ENCODE data around the gene TYW3. TPM values are rescaled to one million over a fixed set of nuclear protein-coding genes. Genes with fewer than 3 reads are reported as not detected.

The TYW3 gene
- total and polyA plus RNA-seq, 3 donors from 2014 or later = 12.7 to 15.4 (median 15.4) TPM

DNA sequence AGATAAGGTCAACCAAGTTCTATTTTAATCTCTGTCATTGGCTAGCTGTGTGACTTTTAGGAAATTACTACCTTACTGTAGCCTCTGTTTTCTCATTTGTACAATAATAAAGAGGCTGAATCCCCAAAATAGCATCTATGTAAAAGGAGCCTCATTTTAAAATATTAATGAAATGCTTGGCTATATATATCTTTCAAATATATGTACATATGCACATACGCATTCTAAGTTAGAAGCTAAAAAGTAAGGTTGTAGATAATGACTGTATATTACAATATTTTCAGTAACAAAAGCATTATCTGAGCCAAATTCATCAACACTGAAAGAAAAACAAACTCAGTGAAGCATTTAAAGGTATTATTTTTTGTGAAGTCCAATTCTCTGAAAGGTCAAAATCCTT, 44.6 kb downstream of the TYW3 start:
- Histone ChIP-seq H3K4me3 (no peak overlapping the region), H3K27me3 (no peaks in the 10 kb centered on the region), H3K27ac (no peak overlapping the region), H3K9me3 (no peaks in the 10 kb centered on the region), H3K36me3 (ENCODE audit: low read depth, missing control alignments) (no peaks in the 10 kb centered on the region), H3K4me1 (no peaks in the 10 kb centered on the region)
- intact Hi-C loops (cut with DNase I; ENCODE audit: low total_unique reads) = no loop called here
- no peak for TF ChIP-seq POLR2A (IDR thresholded peaks at IDR 0.05)
- TF ChIP-seq, protein P1, sequence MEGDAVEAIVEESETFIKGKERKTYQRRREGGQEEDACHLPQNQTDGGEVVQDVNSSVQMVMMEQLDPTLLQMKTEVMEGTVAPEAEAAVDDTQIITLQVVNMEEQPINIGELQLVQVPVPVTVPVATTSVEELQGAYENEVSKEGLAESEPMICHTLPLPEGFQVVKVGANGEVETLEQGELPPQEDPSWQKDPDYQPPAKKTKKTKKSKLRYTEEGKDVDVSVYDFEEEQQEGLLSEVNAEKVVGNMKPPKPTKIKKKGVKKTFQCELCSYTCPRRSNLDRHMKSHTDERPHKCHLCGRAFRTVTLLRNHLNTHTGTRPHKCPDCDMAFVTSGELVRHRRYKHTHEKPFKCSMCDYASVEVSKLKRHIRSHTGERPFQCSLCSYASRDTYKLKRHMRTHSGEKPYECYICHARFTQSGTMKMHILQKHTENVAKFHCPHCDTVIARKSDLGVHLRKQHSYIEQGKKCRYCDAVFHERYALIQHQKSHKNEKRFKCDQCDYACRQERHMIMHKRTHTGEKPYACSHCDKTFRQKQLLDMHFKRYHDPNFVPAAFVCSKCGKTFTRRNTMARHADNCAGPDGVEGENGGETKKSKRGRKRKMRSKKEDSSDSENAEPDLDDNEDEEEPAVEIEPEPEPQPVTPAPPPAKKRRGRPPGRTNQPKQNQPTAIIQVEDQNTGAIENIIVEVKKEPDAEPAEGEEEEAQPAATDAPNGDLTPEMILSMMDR (IDR thresholded peaks at IDR 0.05) = no peak
- 89 to 91% methylated on average over 1 of the region's 1 CpG for WGBS, 2 donors
- no peak for DNase-seq

DNA sequence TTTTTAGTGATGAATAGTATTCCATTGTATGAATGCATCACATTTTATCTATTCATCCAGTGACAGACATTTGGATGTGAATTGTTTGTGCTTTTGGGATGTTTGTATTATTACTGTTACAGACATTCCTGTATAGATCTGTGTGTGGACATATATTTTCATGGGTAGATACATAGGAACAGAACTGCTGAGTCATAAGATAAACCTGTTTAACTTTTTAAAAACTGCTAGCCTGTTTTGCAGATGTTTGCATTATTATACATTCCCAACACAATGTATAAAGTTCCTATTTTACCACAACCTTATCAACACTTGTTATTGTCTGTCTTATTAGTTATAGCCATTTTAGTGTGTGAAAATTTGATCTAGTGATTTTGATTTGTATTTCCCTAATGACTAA, 46.8 kb downstream of the TYW3 start:
- intact Hi-C loops (cut with DNase I; ENCODE audit: low total_unique reads) = no loop called here
- Histone ChIP-seq H3K9me3 (no peaks in the 10 kb centered on the region), H3K27me3 (no peaks in the 10 kb centered on the region), H3K4me1 (no peaks in the 10 kb centered on the region), H3K27ac (no peak overlapping the region), H3K4me3 (no peak overlapping the region), H3K36me3 (ENCODE audit: low read depth, missing control alignments) (no peaks in the 10 kb centered on the region)
- TF ChIP-seq, protein P1 (IDR thresholded peaks at IDR 0.05) = no peak
- TF ChIP-seq POLR2A (IDR thresholded peaks at IDR 0.05) = no peak
- DNase-seq = no peak

DNA sequence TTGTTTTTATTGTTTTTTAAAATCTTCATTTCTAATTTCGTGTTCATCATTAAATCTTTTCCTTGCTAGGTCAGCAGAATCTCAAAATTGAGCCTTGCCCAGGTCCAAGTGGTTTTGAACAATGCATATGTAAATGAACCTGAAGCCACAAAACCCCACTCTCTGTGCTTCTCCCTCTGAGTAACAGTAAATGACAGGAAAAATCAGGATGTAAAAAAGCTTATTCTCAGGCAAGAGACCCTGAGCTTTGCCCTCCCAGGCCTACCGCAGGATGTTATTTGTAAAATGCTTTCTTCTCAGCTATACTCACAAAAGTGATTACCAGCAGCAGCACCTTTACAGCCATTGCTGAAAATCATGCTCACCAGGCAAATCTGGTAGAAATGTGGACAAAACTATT, 47.6 kb downstream of the TYW3 start:
- Histone ChIP-seq H3K36me3 (ENCODE audit: low read depth, missing control alignments) (no peaks in the 10 kb centered on the region), H3K27ac (no peak overlapping the region), H3K4me1 (no peaks in the 10 kb centered on the region), H3K27me3 (no peaks in the 10 kb centered on the region), H3K4me3 (no peak overlapping the region), H3K9me3 (no peaks in the 10 kb centered on the region)
- DNase-seq = no peak
- TF ChIP-seq, protein P1 (IDR thresholded peaks at IDR 0.05) = no peak
- no peak for TF ChIP-seq POLR2A (IDR thresholded peaks at IDR 0.05)
- intact Hi-C loops (cut with DNase I; ENCODE audit: low total_unique reads) = no loop called here
- 62 to 82% methylated on average over 2 of the region's 2 CpGs for WGBS, 2 donors

DNA sequence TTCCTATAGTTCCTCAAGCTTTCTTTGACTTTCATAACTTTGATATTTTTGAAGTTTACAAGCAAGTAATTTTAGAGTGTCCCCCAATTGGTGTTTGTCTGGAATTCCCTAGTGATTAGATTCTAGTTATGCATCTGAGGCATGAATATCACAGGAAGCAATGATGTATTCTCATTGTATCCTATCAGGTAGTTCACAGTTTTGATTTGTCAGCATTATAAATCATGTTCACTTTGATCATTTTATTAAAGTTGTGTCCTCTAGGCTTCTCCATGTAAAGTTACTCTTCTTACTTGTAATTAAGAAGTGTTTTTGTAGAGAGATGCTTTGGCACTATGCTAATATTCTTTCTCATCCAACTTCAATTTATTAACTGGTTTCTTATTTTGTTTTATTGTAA, 53.0 kb downstream of the TYW3 start:
- TF ChIP-seq, protein P1 (IDR thresholded peaks at IDR 0.05) = no peak
- no peak for TF ChIP-seq POLR2A (IDR thresholded peaks at IDR 0.05)
- Histone ChIP-seq H3K4me1 (no peaks in the 10 kb centered on the region), H3K36me3 (ENCODE audit: low read depth, missing control alignments) (no peaks in the 10 kb centered on the region), H3K27ac (no peak overlapping the region), H3K27me3 (no peaks in the 10 kb centered on the region), H3K9me3 (no peaks in the 10 kb centered on the region), H3K4me3 (no peak overlapping the region)
- intact Hi-C loops (cut with DNase I; ENCODE audit: low total_unique reads) = no loop called here
- DNase-seq = no peak

DNA sequence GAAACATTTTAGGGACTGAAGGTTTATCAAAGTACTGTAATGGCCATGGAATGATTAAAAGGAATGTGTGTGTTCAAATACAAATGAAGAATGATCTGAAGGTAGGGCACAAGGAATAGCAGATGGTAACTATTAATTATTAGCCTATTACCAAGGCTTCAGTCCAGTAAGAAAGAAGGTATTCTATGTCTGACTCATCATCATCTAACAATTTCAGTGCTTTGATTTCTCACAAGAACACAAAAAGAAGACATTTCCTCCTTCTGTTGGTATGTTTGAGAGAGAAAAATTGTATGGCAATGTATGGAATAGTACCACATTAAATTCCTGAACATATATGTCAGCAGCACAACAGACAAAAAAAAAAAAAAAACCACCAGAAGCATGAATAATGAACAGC, 57.5 kb downstream of the TYW3 start:
- no peak overlapping the region for H3K27ac ChIP-seq
- H3K4me1 ChIP-seq = no peaks in the 10 kb centered on the region
- no peak for DNase-seq
- no peaks in the 10 kb centered on the region for H3K9me3 ChIP-seq
- no peak overlapping the region for H3K4me3 ChIP-seq
- H3K36me3 ChIP-seq (ENCODE audit: low read depth, missing control alignments) = no peaks in the 10 kb centered on the region
- intact Hi-C loops (cut with DNase I; ENCODE audit: low total_unique reads) = no loop called here
- no peak for TF ChIP-seq POLR2A (IDR thresholded peaks at IDR 0.05)
- TF ChIP-seq, protein P1 (IDR thresholded peaks at IDR 0.05) = no peak
- H3K27me3 ChIP-seq = no peaks in the 10 kb centered on the region
